MM.1S (cell line): Measurements from ENCODE around the gene MOB2.
A peak's percentile ranks its signal among the peaks of the same experiment; 100 is the strongest.

Experiments
- DNase-seq: peaks from one replicate; pipeline ENCODE4 v3.0.0-alpha.2; 2015
- H2AFZ ChIP-seq: fragments of 300-600 bp; sonication (generic); 2 replicates; pipeline ENCODE4 v1.6.0; 2016; ENCODE audit warnings: antibody characterized with exemption, low read length
- H3F3A ChIP-seq: fragments of 300-600 bp; sonication (generic); 2 replicates; pipeline ENCODE4 v1.6.1; 2016; ENCODE audit warnings: mild to moderate bottlenecking, antibody characterized with exemption, low read length, moderate library complexity, mixed read lengths; ENCODE audit not compliant: insufficient read depth
- H3K27ac ChIP-seq: fragments of 300-600 bp; sonication (generic); 2 replicates; pipeline ENCODE4 v1.5.1; 2016; ENCODE audit warnings: mild to moderate bottlenecking, low read length
- H3K27me3 ChIP-seq: fragments of 300-600 bp; sonication (generic); replicated peaks from 2 replicates; pipeline ENCODE4 v1.6.0; 2016; ENCODE audit warnings: low read length; ENCODE audit not compliant: insufficient read depth
- H3K36me3 ChIP-seq: fragments of 300-600 bp; sonication (generic); replicated peaks from 2 replicates; pipeline ENCODE4 v1.6.1; 2016; ENCODE audit warnings: mild to moderate bottlenecking, low read length, mixed read lengths; ENCODE audit not compliant: insufficient read depth
- H3K4me1 ChIP-seq: fragments of 300-600 bp; sonication (generic); 2 replicates; pipeline ENCODE4 v1.6.1; 2016; ENCODE audit warnings: low read length, mixed read lengths
- H3K4me2 ChIP-seq: fragments of 300-600 bp; sonication (generic); 2 replicates; pipeline ENCODE4 v1.6.0; 2016; ENCODE audit warnings: low read depth, low read length
- H3K4me3 ChIP-seq: fragments of 300-600 bp; sonication (generic); 2 replicates; pipeline ENCODE4 v1.5.1; 2016; ENCODE audit warnings: low read length, mixed read lengths
- H3K79me2 ChIP-seq: fragments of 300-600 bp; sonication (generic); 2 replicates; pipeline ENCODE4 v1.6.1; 2016; ENCODE audit warnings: mixed run types, low read length, mixed read lengths
- H3K9ac ChIP-seq: fragments of 300-600 bp; sonication (generic); 2 replicates; pipeline ENCODE4 v1.6.1; 2016; ENCODE audit warnings: low read length, mixed read lengths
- H3K9me2 ChIP-seq: fragments of 300-600 bp; sonication (generic); replicated peaks from 2 replicates; pipeline ENCODE4 v1.6.1; 2016; ENCODE audit warnings: mild to moderate bottlenecking, low read length, mixed read lengths; ENCODE audit not compliant: insufficient read depth
- H3K9me3 ChIP-seq: fragments of 300-600 bp; sonication (generic); replicated peaks from 2 replicates; pipeline ENCODE4 v1.6.1; 2016; ENCODE audit warnings: mild to moderate bottlenecking, low read length, mixed read lengths; ENCODE audit not compliant: insufficient read depth
- H4K20me1 ChIP-seq: fragments of 300-600 bp; sonication (generic); 2 replicates; pipeline ENCODE4 v1.6.1; 2016; ENCODE audit warnings: mild to moderate bottlenecking, low read length, moderate library complexity, mixed read lengths; ENCODE audit not compliant: insufficient read depth
- EZH2 ChIP-seq: fragments of 300-600 bp; sonication (generic); optimal IDR thresholded peaks from 2 replicates; pipeline ENCODE3; 2017; ENCODE audit warnings: low read depth, mild to moderate bottlenecking, antibody characterized with exemption, low read length, mixed read lengths
- EZH2phosphoT487 ChIP-seq: fragments of 300-600 bp; sonication (generic); IDR thresholded peaks from 2 replicates; pipeline ENCODE4 v1.6.1; 2018; ENCODE audit warnings: antibody characterized with exemption, low read length
- TF ChIP-seq, protein P1 (sequence below): fragments of 300-600 bp; sonication (generic); IDR thresholded peaks from 2 replicates; pipeline ENCODE4 v1.5.1; 2016; ENCODE audit warnings: antibody characterized with exemption, low read length, mixed read lengths

Gene MOB2

DNA sequence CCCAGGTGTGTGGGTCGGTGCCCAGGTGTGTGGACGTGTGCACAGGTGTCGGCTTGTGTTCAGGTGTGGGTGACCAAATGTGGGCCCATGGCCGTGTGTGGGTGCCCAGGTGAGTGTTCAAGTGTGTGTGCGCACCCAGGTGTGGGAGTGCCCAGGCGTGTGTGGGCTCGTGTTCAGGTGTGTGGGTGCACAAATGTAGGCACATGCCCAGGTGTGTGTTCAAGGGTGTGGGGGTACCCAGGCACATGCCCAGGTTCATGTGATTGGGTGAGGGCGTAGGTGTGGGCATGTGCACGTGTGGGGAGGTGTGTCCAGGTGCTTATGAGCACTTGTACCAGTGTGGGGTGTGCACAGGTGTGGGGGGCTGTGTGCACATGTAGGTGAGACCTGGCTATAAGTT is 42.8 kb downstream of the MOB2 start:
- H3K27ac ChIP-seq: no peak overlapping the region

DNA sequence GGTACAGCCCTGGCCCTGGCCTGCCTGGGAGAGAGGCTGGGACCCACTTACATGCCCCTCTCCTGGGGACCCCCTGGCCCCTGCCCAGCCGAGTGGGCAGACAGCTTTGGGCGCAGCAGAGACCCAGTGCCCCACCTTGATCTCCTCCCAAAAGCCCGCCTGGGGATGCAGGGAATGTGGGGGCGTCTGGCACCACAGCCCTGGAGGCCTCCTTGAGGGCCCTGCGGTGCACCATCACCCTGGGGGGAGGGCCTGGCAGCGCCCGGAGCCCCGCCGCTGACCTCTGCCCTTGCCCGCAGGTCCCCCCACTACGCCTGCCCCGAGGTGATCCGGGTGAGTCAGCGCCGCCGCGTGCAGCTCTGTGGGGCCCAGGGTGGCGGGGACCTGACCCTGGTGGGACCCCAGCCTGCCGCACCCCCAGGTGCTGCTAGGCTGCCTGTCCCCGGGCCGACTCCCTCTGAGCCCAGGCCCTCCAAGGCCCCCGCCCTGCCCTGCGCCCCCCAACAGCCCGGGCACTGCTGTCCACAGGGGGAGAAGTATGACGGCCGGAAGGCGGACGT is 43.7 kb downstream of the MOB2 start:
- H3K27me3 ChIP-seq: peaks cover 31% of the 10 kb centered on the region
- H3K9me2 ChIP-seq: no peaks in the 10 kb centered on the region
- no peaks in the 10 kb centered on the region for H3K9me3 ChIP-seq
- no peaks in the 10 kb centered on the region for H3K4me1 ChIP-seq
- no peaks in the 10 kb centered on the region for H3K79me2 ChIP-seq
- no peak overlapping the region for H2AFZ ChIP-seq
- no peak overlapping the region for H3K4me3 ChIP-seq
- H3K36me3 ChIP-seq: no peaks in the 10 kb centered on the region
- no peak overlapping the region for H3K27ac ChIP-seq
- no peak overlapping the region for H3K4me2 ChIP-seq
- no peaks in the 10 kb centered on the region for H4K20me1 ChIP-seq
- no peaks in the 10 kb centered on the region for H3F3A ChIP-seq
- no peak overlapping the region for H3K9ac ChIP-seq
- TF ChIP-seq EZH2 (no peak), EZH2phosphoT487 (no peak)
- TF ChIP-seq, protein P1, sequence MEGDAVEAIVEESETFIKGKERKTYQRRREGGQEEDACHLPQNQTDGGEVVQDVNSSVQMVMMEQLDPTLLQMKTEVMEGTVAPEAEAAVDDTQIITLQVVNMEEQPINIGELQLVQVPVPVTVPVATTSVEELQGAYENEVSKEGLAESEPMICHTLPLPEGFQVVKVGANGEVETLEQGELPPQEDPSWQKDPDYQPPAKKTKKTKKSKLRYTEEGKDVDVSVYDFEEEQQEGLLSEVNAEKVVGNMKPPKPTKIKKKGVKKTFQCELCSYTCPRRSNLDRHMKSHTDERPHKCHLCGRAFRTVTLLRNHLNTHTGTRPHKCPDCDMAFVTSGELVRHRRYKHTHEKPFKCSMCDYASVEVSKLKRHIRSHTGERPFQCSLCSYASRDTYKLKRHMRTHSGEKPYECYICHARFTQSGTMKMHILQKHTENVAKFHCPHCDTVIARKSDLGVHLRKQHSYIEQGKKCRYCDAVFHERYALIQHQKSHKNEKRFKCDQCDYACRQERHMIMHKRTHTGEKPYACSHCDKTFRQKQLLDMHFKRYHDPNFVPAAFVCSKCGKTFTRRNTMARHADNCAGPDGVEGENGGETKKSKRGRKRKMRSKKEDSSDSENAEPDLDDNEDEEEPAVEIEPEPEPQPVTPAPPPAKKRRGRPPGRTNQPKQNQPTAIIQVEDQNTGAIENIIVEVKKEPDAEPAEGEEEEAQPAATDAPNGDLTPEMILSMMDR: no peak
- peak; percentile 4 for DNase-seq

More for the DNA sequence above, 42.8 kb downstream of the MOB2 start:
- TF ChIP-seq, protein P1: no peak
- TF ChIP-seq EZH2 (no peak), EZH2phosphoT487 (no peak)
- Histone ChIP-seq H3K4me3 (no peak overlapping the region), H2AFZ (no peak overlapping the region), H3K9me3 (no peaks in the 10 kb centered on the region), H3F3A (no peaks in the 10 kb centered on the region), H3K36me3 (no peaks in the 10 kb centered on the region), H4K20me1 (no peaks in the 10 kb centered on the region), H3K9ac (no peak overlapping the region), H3K4me2 (no peak overlapping the region), H3K27me3 (peaks cover 39% of the 10 kb centered on the region), H3K9me2 (no peaks in the 10 kb centered on the region), H3K79me2 (no peaks in the 10 kb centered on the region), H3K4me1 (no peaks in the 10 kb centered on the region)
- DNase-seq: no peak

DNA sequence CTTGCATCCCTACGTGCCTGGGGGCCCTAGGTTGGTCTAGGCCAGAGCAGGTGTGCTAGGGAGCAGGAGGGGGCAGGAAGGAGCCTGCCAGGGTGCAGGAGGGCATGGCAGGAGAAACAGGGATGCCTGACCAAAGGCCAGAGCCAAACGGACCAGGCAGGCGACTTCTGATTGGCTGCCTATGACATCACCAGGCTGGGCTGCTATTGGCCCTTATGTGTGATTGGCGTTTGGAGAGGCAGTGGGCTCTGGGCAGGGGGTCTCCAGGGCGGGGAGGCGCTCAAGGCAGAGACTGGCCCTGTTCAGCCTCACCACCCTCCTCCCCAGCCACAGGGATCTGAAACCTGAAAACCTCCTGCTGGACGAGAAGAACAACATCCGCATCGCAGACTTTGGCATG is 44.4 kb downstream of the MOB2 start:
- Histone ChIP-seq H3K36me3 (no peaks in the 10 kb centered on the region), H3K9me3 (no peaks in the 10 kb centered on the region), H3K27ac (no peak overlapping the region), H3K4me3 (no peak overlapping the region), H3K27me3 (peaks cover 31% of the 10 kb centered on the region), H3K79me2 (no peaks in the 10 kb centered on the region), H4K20me1 (no peaks in the 10 kb centered on the region), H2AFZ (no peak overlapping the region), H3K4me2 (no peak overlapping the region), H3K9me2 (no peaks in the 10 kb centered on the region), H3F3A (no peaks in the 10 kb centered on the region), H3K9ac (no peak overlapping the region), H3K4me1 (no peaks in the 10 kb centered on the region)
- DNase-seq: no peak
- no peak for TF ChIP-seq EZH2phosphoT487
- TF ChIP-seq EZH2: no peak
- TF ChIP-seq, protein P1: no peak
